Pancreas (tissue), 10 donors: Measurements from ENCODE around the gene VKORC1. TPM values are rescaled to one million over a fixed set of nuclear protein-coding genes. Genes with fewer than 3 reads are reported as not detected.
A peak's percentile ranks its signal among the peaks of the same experiment; 100 is the strongest.

Experiments
- ATAC-seq, 4 donors: fragments of 200-7000 bp; cut with Tn5 transposase; one replicate each; pipeline versions ENCODE4 v1.8.0 to v1.9.1; 2020; ENCODE audit warnings: mild to moderate bottlenecking in 4 of 4, moderate library complexity in 4 of 4
- DNase-seq, 6 donors: peaks; one replicate each; pipeline ENCODE4 v3.0.0-alpha.2; 2020
- FAIRE-seq: peaks from 2 replicates; lab custom pipeline; 2012; peaks lifted over from hg19 to GRCh38; lab: Jason Lieb, UNC
- H3K27ac ChIP-seq, 4 donors: fragments of 200-600 bp; sonication (generic); 1 replicate in 3 of 4; 2 replicates in 1 of 4; pipeline versions ENCODE4 v1.5.0 to v1.8.0; 2020
- H3K27me3 ChIP-seq, 4 donors: fragments of 200-600 bp; one replicate each; pipeline ENCODE4 v1.8.0; 2021
- H3K36me3 ChIP-seq, 3 donors: fragments of 200-600 bp; sonication (generic) in 1 of 3; one replicate each; pipeline versions ENCODE4 v1.5.0 to v1.8.0; 2020 to 2021
- H3K4me1 ChIP-seq, 3 donors: fragments of 200-600 bp; one replicate each; pipeline ENCODE4 v1.8.0; 2021
- H3K4me3 ChIP-seq, 4 donors: fragments of 200-600 bp; sonication (generic) in 2 of 4; one replicate each; pipeline versions ENCODE4 v1.5.0 to v1.8.0; 2020 to 2021
- H3K9me3 ChIP-seq, 4 donors: fragments of 200-600 bp; one replicate each; pipeline ENCODE4 v1.8.0; 2021
- CTCF ChIP-seq, 4 donors: fragments of 200-600 bp; sonication (generic) in 3 of 4; IDR thresholded peaks; one replicate each; pipeline versions ENCODE4 v1.5.0 to v1.8.0; 2021; ENCODE audit warnings: antibody characterized with exemption in 4 of 4
- WGBS, 2 donors: extraction: QIAGEN DNeasy Blood & Tissue Kit; methylation state at CpG; one replicate each; pipeline ENCODE4 v1.1.7; 2013; 5-methylcytosine and 5-hydroxymethylcytosine counted together
- intact Hi-C, 3 donors: fragments of 100-400 bp; cut with DNase I; formaldehyde crosslinking; loops; one replicate each; pipeline versions ENCODE4 v1.11.1 to v1.14.2; 2022
- polyA plus RNA-seq, 2 donors: library from polyadenylated mRNA; stranded (reverse); fragments of 200-250 nt; gene quantifications; one replicate each; pipeline ENCODE4 v1.2.3, GENCODE V29; 2013
- total RNA-seq, 6 donors: library from RNA; stranded (reverse); fragmentation: NEBNext Ultra II Directional in 4 of 6; extraction: Animal tissue kit (Norgen Biotek cat#: 25700) in 4 of 6; gene quantifications; one replicate each; pipeline versions ENCODE4 v1.2.1 to v1.2.4, GENCODE V29; 2021 to 2023
- donor health status: healthy with polysubstance abuse.
- donor health status: DM: no; HTN: no; CAD: no; lungs with moderate emphysema.
- donor health status: DM: no; HTN: no; CAD: no.
- donor health status: control.
- donor health status: control.
- donor health status: Bipolar disorder and iron deficiency.
- donor health status: DM: yes; HTN: yes; CAD: no.
- donor health status: DM: no; HTN: no; CAD: no.
- donor health status: DM: no; HTN: no; CAD: no.
- donor health status: DM: yes; HTN: yes; CAD: no.

The VKORC1 gene
- total and polyA plus RNA-seq, 8 donors = 37.7 to 90.9 (median 50.2) TPM

- H3K4me1 ChIP-seq = peaks cover 0 to 4% (median 0%) of the 10 kb centered on the region in 3 donors
- H3K36me3 ChIP-seq = no peaks in the 10 kb centered on the region
- no peak overlapping the region for H3K4me3 ChIP-seq
- intact Hi-C loops = loop anchor here in 1 of 3 donors (5.0 kb wide), 1 partner anchor 52 kb away; the partner anchor contains the start of gene PRSS36
- no peak for TF ChIP-seq CTCF (IDR thresholded peaks at IDR 0.05)
- no peak overlapping the region for H3K27ac ChIP-seq
- no peaks in the 10 kb centered on the region for H3K9me3 ChIP-seq
- DNase-seq (no peak), FAIRE-seq (no peak), ATAC-seq (no peak)
- WGBS, 2 donors = 66 to 68% methylated on average over 4 of the region's 4 CpGs
- no peaks in the 10 kb centered on the region for H3K27me3 ChIP-seq
Observed at GRCh38 chr16:31099860-31100638, 5.5 kb upstream of the VKORC1 start.

GRCh38 chr16:31094088-31094423, 541 bp downstream of the VKORC1 start:
- ATAC-seq = peak; percentile 33 to 44 (median 38)
- DNase-seq = peak in 4 of 6 donors; percentile 45 to 61 (median 56)
- TF ChIP-seq CTCF (IDR thresholded peaks at IDR 0.05) = no peak
- Histone ChIP-seq H3K4me3 (peak overlapping the region; percentile 51 to 89 (median 82)), H3K4me1 (peaks cover 0 to 11% (median 6%) of the 10 kb centered on the region in 3 donors), H3K27ac (peak overlapping the region; percentile 73 to 91 (median 80)), H3K27me3 (no peaks in the 10 kb centered on the region), H3K9me3 (no peaks in the 10 kb centered on the region), H3K36me3 (peaks cover 0 to 9% (median 0%) of the 10 kb centered on the region in 3 donors)
- intact Hi-C loops = no loop called here
- FAIRE-seq = no peak
- 0 to 1% methylated on average over 20 of the region's 20 CpGs for WGBS, 2 donors

GRCh38 chr16:31093132-31093703, 1.4 kb downstream of the VKORC1 start:
- no peak overlapping the region for H3K27ac ChIP-seq
- peaks cover 0 to 9% (median 0%) of the 10 kb centered on the region in 3 donors for H3K36me3 ChIP-seq
- no peaks in the 10 kb centered on the region for H3K27me3 ChIP-seq
- ATAC-seq (no peak), DNase-seq (peak in 4 of 6 donors; percentile 34 to 55 (median 50)), FAIRE-seq (no peak)
- H3K4me3 ChIP-seq = peak overlapping the region in 3 of 4 donors; percentile 51 to 89 (median 79)
- TF ChIP-seq CTCF (IDR thresholded peaks at IDR 0.05) = no peak
- intact Hi-C loops = no loop called here
- 36 to 42% methylated on average over 16 to 17 of the region's 17 CpGs for WGBS, 2 donors
- peaks cover 0 to 11% (median 6%) of the 10 kb centered on the region in 3 donors for H3K4me1 ChIP-seq
- H3K9me3 ChIP-seq = no peaks in the 10 kb centered on the region

GRCh38 chr16:31092330-31092729, 2.3 kb downstream of the VKORC1 start:
- peaks cover 0 to 9% (median 0%) of the 10 kb centered on the region in 3 donors for H3K36me3 ChIP-seq
- WGBS, 2 donors = 90 to 95% methylated on average over 5 of the region's 5 CpGs
- no peak for FAIRE-seq
- H3K4me1 ChIP-seq = peaks cover 0 to 11% (median 6%) of the 10 kb centered on the region in 3 donors
- peak in 1 of 6 donors; percentile 35 for DNase-seq
- H3K4me3 ChIP-seq = no peak overlapping the region
- intact Hi-C loops = no loop called here
- no peak overlapping the region for H3K27ac ChIP-seq
- H3K9me3 ChIP-seq = no peaks in the 10 kb centered on the region
- no peaks in the 10 kb centered on the region for H3K27me3 ChIP-seq
- no peak for TF ChIP-seq CTCF (IDR thresholded peaks at IDR 0.05)
- no peak for ATAC-seq
